BJ (cell line): ENCODE results near the gene TMEM170A. TPM values are rescaled to one million over a fixed set of nuclear protein-coding genes. Genes with fewer than 3 reads are reported as not detected.

Source experiments
- CTCF ChIA-PET: fragments of 350-600 bp; formaldehyde crosslinking; extraction: SDS; loops from one replicate; lab custom pipeline; 2021; ENCODE audit warnings: antibody characterized with exemption, inconsistent platforms; lab: Yijun Ruan, JAX
- POLR2A ChIA-PET: fragments of 300-600 bp; sonication (Branson Sonifier 250); formaldehyde crosslinking; extraction: SDS; loops from one replicate; lab custom pipeline; 2021; ENCODE audit warnings: antibody characterized with exemption; lab: Charles Lee
- DNase-seq: peaks from one replicate; pipeline ENCODE4 v3.0.0-alpha.2; 2011; ENCODE audit warnings: low read depth
- H3K27me3 ChIP-seq: 2 replicates; pipeline ENCODE4 v1.6.0; 2011; ENCODE audit warnings: low read length; ENCODE audit not compliant: control insufficient read depth, insufficient read depth
- H3K36me3 ChIP-seq: 2 replicates; pipeline ENCODE4 v1.5.1; 2011; ENCODE audit warnings: low read length; ENCODE audit not compliant: control insufficient read depth, insufficient read depth
- H3K4me3 ChIP-seq: 2 replicates; pipeline ENCODE4 v1.5.1; 2011; ENCODE audit warnings: low read depth, mild to moderate bottlenecking, control low read depth, low read length
- polyA plus RNA-seq: library from polyadenylated mRNA; depleted of rRNA; stranded (reverse); fragments of >200 nt; gene quantifications from 2 replicates; pipeline ENCODE4 v1.2.3, GENCODE V29; 2011
- TF ChIP-seq, protein P1 (sequence below): IDR thresholded peaks from 2 replicates; pipeline ENCODE4 v1.5.1; 2011; ENCODE audit warnings: low read depth, mild to moderate bottlenecking, control low read depth, inconsistent platforms, low read length, moderate library complexity; ENCODE audit not compliant: insufficient read depth

Gene TMEM170A
- polyA plus RNA-seq, 1 experiment = 5.2 TPM

- TF ChIP-seq, protein P1, sequence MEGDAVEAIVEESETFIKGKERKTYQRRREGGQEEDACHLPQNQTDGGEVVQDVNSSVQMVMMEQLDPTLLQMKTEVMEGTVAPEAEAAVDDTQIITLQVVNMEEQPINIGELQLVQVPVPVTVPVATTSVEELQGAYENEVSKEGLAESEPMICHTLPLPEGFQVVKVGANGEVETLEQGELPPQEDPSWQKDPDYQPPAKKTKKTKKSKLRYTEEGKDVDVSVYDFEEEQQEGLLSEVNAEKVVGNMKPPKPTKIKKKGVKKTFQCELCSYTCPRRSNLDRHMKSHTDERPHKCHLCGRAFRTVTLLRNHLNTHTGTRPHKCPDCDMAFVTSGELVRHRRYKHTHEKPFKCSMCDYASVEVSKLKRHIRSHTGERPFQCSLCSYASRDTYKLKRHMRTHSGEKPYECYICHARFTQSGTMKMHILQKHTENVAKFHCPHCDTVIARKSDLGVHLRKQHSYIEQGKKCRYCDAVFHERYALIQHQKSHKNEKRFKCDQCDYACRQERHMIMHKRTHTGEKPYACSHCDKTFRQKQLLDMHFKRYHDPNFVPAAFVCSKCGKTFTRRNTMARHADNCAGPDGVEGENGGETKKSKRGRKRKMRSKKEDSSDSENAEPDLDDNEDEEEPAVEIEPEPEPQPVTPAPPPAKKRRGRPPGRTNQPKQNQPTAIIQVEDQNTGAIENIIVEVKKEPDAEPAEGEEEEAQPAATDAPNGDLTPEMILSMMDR = no peak
- CTCF ChIA-PET = interaction anchor here (0.9 to 1.7 kb wide), 6 partner anchors 9 to 127 kb away, joined by 3 to 7 read pairs (median 4); no protein-coding TSS in a partner anchor
- DNase-seq = no peak
- H3K36me3 ChIP-seq = no peaks in the 10 kb centered on the region
- peaks cover 17% of the 10 kb centered on the region for H3K27me3 ChIP-seq
- POLR2A ChIA-PET = no interaction called here
- no peak overlapping the region for H3K4me3 ChIP-seq
Observed at GRCh38 chr16:75494184-75494583, 29.7 kb upstream of the TMEM170A start.

DNA sequence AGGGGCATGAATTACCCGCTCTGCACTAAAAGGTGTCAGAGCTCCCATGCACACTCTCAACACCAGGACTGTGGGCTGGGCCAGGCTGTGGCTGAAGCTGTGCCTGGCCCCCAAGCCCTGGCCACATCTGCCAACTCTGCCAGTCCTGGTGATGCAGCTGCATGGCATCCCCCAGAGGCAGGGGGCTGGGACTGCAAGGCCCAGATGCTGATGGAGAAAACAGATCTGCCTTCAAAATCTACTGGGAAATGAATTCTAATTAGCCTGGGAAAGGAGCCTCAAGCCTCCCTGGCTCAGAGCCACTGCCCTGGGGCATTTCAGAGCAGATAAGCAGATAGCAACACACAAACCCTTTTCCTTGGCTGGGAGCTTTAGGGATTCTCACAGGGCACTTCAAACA, 27.4 kb upstream of the TMEM170A start:
- Histone ChIP-seq H3K27me3 (peaks cover 14% of the 10 kb centered on the region), H3K4me3 (no peak overlapping the region), H3K36me3 (no peaks in the 10 kb centered on the region)
- CTCF ChIA-PET = interaction anchor here (1.3 kb wide), 1 partner anchor 27 kb away, joined by 3 read pairs; no protein-coding TSS in a partner anchor
- no peak for DNase-seq
- TF ChIP-seq, protein P1 = no peak
- POLR2A ChIA-PET = no interaction called here

DNA sequence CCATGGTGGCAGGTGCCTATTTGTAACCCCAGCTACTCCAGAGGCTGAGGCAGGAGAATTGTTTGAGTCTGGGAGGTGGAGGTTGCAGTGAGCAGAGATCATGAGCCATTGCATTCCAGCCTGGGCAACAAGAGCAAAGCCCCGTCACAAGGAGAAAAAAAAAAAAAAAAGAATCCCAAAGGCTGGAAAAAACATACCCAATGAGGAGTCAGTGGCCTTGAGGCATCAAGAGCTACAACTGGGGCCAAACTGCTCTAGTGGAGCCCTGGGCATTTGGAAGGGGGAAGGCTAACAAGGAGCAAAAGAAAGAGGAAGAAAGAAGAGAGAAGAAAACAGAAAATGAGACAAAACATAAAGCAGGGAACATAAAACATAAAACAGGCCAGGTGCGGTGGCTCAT, 23.8 kb upstream of the TMEM170A start:
- CTCF ChIA-PET = no interaction called here
- no peak overlapping the region for H3K4me3 ChIP-seq
- DNase-seq = no peak
- no peaks in the 10 kb centered on the region for H3K36me3 ChIP-seq
- POLR2A ChIA-PET = no interaction called here
- no peaks in the 10 kb centered on the region; the same call in 1 of the 2 replicates for H3K27me3 ChIP-seq
- TF ChIP-seq, protein P1 = no peak

DNA sequence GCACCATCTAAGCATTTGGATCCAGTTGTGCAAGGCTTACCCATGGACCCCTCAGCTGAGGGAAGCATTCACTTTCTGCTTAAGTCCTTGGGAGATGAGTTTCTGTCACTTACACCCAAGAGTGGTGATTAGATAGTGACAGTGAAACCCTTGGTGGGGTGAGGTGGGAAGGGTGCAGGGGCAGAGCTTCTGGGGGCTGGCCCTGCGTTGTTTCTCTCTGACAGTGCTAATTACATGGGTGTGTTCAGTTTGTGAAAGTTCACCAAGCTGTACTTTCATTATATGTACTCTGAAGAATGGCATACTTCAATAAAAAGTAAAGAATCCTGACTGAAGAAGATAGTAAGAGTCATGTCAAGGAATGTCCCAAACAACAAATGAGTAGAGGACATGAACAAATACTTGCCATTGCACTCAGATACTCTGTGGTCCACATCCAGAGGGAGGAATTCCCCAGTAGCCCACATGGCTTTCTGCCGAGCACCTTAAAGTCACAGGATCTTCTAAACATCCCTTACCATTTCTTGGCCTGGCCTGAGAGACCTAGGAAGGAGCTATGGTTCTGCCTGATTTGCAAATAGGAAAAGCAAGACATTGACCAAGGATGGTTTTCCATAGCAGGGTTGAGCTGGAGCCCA, 22.3 kb upstream of the TMEM170A start:
- DNase-seq = no peak
- Histone ChIP-seq H3K27me3 (no peaks in the 10 kb centered on the region; the same call in 1 of the 2 replicates), H3K4me3 (no peak overlapping the region), H3K36me3 (no peaks in the 10 kb centered on the region)
- ChIA-PET POLR2A (no interaction called here), CTCF (interaction anchor here (2.0 to 2.7 kb wide), 2 partner anchors 14 to 30 kb away, joined by 10 to 11 read pairs; no protein-coding TSS in a partner anchor)
- TF ChIP-seq, protein P1 = no peak

GRCh38 chr16:75486014-75486675, 21.7 kb upstream of the TMEM170A start:
- no peak overlapping the region for H3K4me3 ChIP-seq
- CTCF ChIA-PET = interaction anchor here (1.1 to 2.7 kb wide), 3 partner anchors 14 to 31 kb away, joined by 3 to 11 read pairs (median 10); no protein-coding TSS in a partner anchor
- H3K27me3 ChIP-seq = no peaks in the 10 kb centered on the region; the same call in 1 of the 2 replicates
- TF ChIP-seq, protein P1 = no peak
- POLR2A ChIA-PET = no interaction called here
- H3K36me3 ChIP-seq = no peaks in the 10 kb centered on the region
- DNase-seq = no peak
